NCI-H2196 (cell line): ENCODE results near the gene EEFSEC.
"Not testable (repeated sequence)": the region's sequence is repeated elsewhere in the genome, so short reads cannot be mapped to it uniquely, and the experiment has no call there.

Experiments used
- DNase-seq: peaks from one replicate; lab custom pipeline; 2025; ENCODE audit not compliant: unreplicated experiment; lab: John Stamatoyannopoulos, UW

The EEFSEC gene

GRCh38 chr3:128152419-128153155 is 694 bp upstream of the EEFSEC start:
- peak; percentile 89 for DNase-seq

GRCh38 chr3:128154354-128154753 is 1.1 kb downstream of the EEFSEC start:
- not testable (repeated sequence) for DNase-seq

GRCh38 chr3:128155616-128156360 is 2.5 kb downstream of the EEFSEC start:
- DNase-seq, result no peak

DNA sequence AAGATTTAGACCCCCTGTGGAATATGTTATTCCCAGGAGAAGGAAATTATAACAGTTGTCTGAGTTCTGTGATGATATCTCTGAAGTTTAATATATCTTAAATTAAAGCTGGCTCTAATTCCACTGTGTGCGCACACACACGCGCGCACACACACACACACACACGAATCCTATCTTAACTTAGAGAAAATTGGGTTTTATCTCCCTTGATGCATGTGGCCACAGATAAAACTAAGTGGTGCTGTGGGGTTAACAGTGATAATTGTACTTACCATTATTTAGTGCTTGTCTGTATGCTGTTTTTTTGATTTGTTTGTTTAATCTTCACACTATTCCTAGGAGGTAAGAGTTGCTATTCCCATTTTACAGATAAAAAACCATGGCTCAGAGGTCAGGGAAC is 7.4 kb downstream of the EEFSEC start:
- no peak for DNase-seq

DNA sequence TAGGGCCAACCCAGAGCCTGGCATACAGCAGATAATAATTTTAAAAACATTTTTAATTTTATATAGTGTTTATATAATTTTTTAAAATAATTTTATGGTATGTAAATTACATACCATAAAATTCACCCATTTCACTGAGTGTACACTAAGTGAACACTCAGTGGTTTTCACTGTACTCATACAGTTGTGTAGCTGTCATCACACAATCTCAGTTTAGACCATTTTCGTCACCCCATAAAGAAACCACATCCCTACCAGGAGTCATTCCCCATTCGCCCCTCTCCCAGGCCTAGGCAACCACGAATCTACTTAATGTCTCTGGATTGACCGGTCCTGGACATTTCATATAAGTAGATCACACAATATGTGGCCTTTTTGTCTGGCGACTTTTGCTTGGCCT is 10.2 kb downstream of the EEFSEC start:
- DNase-seq, result no peak

DNA sequence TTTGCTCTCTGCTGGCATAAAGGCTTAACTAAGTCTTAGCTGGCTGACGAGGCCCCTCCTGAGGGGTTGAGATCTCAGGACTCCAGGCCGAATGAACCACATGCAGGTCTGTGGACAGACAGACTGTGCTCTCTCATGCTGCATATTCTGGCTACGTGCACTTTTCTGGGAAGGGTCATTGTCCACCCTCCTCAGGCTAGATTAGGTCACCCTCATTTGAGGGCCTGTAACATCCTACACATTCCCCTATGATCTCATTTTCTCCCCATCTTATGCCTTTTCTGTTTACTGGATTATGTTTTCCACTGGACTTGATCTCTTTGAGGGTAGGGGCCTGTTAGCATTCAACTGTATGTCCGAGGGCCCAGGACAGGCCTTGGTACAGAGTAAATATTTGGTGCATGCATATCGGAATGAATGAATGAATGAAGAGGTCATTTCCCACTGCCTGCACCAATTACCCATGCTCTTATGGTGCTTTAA is 13.7 kb downstream of the EEFSEC start:
- no peak for DNase-seq

GRCh38 chr3:128167646-128167972 is 14.3 kb downstream of the EEFSEC start:
- no peak for DNase-seq

- DNase-seq, result no peak
These were observed 14.8 kb downstream of the EEFSEC start for GRCh38 chr3:128167973-128168674.

- no peak for DNase-seq
These were observed 15.6 kb downstream of the EEFSEC start for GRCh38 chr3:128168836-128169235.

DNA sequence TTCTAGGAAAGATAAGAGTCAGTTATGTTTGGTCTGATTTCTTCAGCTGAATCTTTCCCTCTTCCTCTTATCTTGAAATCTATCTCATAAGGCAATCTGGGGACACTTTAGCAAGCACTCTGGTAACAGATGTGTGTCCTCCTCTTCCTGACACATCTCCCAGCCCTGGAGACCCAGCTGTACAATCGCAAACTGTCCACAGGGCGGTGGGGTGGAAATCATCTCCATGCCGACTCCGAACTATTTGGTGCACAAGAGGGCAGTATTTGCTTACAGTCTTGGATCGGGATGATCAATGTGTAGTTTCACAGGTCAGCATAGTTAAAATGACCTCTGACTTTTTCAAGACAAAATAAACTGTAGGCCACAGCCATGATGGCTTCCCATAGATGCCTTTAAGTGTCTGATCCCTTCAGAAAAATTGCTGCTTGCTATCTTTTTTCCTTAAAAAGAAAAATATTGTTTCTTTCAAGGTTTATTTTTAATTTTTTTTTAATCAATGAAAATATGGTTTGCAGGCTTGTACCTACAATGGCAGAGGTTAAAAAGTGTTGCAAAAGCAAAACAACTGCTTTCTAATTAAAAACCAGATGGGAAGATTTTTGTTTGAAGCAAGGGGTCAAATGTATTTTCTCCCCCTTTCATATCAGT is 17.7 kb downstream of the EEFSEC start:
- DNase-seq, result peak; percentile 77

DNA sequence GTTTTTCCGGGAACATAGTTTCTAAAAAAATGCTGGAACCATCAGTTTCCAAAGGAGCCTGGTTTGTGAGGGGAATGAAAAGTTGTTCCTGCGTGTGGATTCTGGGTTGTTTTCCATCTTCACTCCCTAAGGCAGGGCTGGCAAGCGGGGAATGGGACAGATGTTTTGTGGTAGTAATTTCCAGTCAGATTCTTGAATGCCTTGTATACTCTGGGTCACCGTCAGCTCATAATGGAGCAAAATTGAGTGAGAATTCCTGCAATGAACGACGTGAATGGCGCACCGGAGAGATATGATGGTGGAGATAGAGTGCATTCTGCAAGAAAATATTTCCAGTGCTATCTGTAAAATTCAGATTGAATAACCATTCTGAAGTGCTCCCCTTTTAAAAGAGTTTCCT is 19.9 kb downstream of the EEFSEC start:
- no peak for DNase-seq

- no peak for DNase-seq
These were observed 20.6 kb downstream of the EEFSEC start for GRCh38 chr3:128173849-128174248.

DNA sequence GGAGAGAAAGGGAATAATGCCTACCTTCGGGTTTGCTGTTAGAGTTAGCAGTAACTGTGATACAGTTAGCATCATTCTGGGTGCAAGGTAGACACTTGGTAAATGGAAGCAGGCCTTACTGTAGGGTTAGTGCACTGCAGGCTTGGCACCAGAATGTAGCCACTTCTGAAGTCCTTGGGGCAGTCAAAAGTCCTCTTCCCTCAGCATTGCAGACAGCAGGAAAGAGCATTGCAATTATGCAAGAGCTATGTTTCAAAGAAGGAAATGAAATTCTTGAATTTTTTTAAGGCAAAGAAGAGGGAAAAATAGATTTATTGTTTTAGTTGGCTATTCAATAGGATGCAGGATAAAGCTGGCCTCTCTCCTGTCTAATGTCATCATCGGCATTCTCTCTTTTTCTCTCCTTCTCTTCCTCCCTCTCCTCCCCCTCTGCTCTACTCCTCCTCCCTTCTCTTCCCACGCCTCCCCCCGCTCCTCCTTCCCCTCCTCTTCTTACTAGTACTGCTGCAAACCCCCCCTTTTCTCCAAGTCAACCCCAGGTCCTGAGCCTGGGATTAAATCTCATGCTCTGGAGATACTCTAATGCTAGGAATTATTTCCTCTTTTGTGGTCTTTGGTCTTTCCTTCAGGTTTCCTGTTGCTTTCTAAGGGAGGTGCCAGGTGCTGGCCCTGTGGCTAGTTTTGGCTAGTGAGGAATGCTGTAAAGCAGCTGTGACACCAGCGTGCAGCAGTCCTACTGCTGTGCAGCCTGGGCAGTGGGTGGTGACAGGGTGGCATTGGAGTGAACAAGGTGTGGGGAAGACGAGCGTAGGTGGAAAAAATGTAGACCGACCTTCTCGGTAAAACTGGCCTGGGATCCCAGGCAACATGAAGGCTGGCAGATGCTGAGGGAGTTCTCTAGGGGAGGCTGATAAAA is 21.7 kb downstream of the EEFSEC start:
- no peak for DNase-seq

DNA sequence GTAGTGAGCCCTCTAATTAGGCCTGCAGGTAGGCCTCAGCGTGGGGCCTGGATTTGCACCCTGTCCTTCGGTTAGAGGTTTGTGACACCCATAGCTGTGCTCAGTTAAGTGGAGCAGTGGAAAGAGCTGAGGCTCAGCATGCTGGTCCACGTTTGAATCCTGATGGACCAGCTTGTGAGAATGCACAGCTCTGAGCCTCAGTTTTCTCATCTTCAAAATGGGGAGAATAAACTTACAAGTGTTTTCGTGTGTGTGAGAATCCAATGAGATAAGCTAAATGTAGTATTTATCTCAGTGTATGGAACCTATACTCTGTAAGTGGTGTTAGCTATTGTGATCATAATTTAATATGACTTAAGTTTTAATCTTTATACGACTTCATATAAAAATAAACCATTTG is 22.5 kb downstream of the EEFSEC start:
- DNase-seq, result no peak

- no peak for DNase-seq
These were observed 23.1 kb downstream of the EEFSEC start for GRCh38 chr3:128176276-128176833.

- no peak for DNase-seq
These were observed 24.6 kb downstream of the EEFSEC start for GRCh38 chr3:128177865-128178264.

- DNase-seq, result no peak
These were observed 25.7 kb downstream of the EEFSEC start for GRCh38 chr3:128178782-128179483.

GRCh38 chr3:128179484-128179819 is 26.2 kb downstream of the EEFSEC start:
- DNase-seq, result no peak

GRCh38 chr3:128180436-128180835 is 27.2 kb downstream of the EEFSEC start:
- DNase-seq, result no peak

- no peak for DNase-seq
These were observed 27.6 kb downstream of the EEFSEC start for GRCh38 chr3:128180913-128181312.
